Progenitor cell of endocrine pancreas (in vitro differentiated cells): ENCODE measurements around the gene UTP15. TPM values are rescaled to one million over a fixed set of nuclear protein-coding genes. Genes with fewer than 3 reads are reported as not detected.

ENCODE experiments used
- DNase-seq: peaks from one replicate; pipeline ENCODE4 v3.0.0; 2021; ENCODE audit warnings: low spot score; ENCODE audit not compliant: unreplicated experiment
- H3K27ac Mint-ChIP-seq: 2 replicates; pipeline ENCODE4 v1.8.0; 2021; ENCODE audit warnings: mild to moderate bottlenecking, moderate library complexity, mixed read lengths
- H3K27me3 Mint-ChIP-seq: 2 replicates; pipeline ENCODE4 v1.8.0; 2021; ENCODE audit warnings: mixed read lengths
- H3K36me3 Mint-ChIP-seq: 2 replicates; pipeline ENCODE4 v1.8.0; 2022; ENCODE audit warnings: mixed read lengths; ENCODE audit not compliant: insufficient read depth
- H3K4me1 Mint-ChIP-seq: 2 replicates; pipeline ENCODE4 v1.8.0; 2021; ENCODE audit warnings: low read depth, mixed read lengths
- H3K4me3 Mint-ChIP-seq: 2 replicates; pipeline ENCODE4 v1.8.0; 2021; ENCODE audit warnings: low read depth, mild to moderate bottlenecking, moderate library complexity, mixed read lengths
- H3K9me3 Mint-ChIP-seq: 2 replicates; pipeline ENCODE4 v1.8.0; 2021; ENCODE audit warnings: low read depth, mixed read lengths
- CTCF ChIP-seq: fragments of 200-600 bp; sonication (generic); IDR thresholded peaks from one replicate; pipeline ENCODE4 v1.5.0; 2021; ENCODE audit warnings: antibody characterized with exemption, mild to moderate bottlenecking; ENCODE audit not compliant: unreplicated experiment
- total RNA-seq: library from RNA; stranded (reverse); gene quantifications from 2 replicates; pipeline ENCODE4 v1.2.1, GENCODE V29; 2021

Gene UTP15
- total RNA-seq, 1 donor from 2014 or later = 20.6 TPM

GRCh38 chr5:73545403-73545779, 20.2 kb upstream of the UTP15 start:
- no peaks in the 10 kb centered on the region for H3K36me3 Mint-ChIP-seq
- no peaks in the 10 kb centered on the region for H3K9me3 Mint-ChIP-seq
- TF ChIP-seq CTCF = no peak
- DNase-seq = no peak
- H3K27me3 Mint-ChIP-seq = peaks cover 3% of the 10 kb centered on the region
- H3K4me1 Mint-ChIP-seq = peaks cover 3% of the 10 kb centered on the region
- H3K4me3 Mint-ChIP-seq = no peak overlapping the region
- H3K27ac Mint-ChIP-seq = no peak overlapping the region

- no peaks in the 10 kb centered on the region for H3K9me3 Mint-ChIP-seq
- no peak for TF ChIP-seq CTCF
Observed at GRCh38 chr5:73550016-73550415, 15.5 kb upstream of the UTP15 start.

GRCh38 chr5:73552642-73553041, 12.9 kb upstream of the UTP15 start:
- DNase-seq = no peak
- Mint-ChIP-seq H3K4me3 (no peak overlapping the region), H3K9me3 (no peaks in the 10 kb centered on the region), H3K27ac (no peak overlapping the region), H3K27me3 (no peaks in the 10 kb centered on the region), H3K36me3 (peaks cover 4% of the 10 kb centered on the region), H3K4me1 (no peaks in the 10 kb centered on the region)
- no peak for TF ChIP-seq CTCF

More at GRCh38 chr5:73550016-73550415, 15.5 kb upstream of the UTP15 start:
- Mint-ChIP-seq H3K27me3 (no peaks in the 10 kb centered on the region), H3K4me1 (no peaks in the 10 kb centered on the region), H3K36me3 (peaks cover 4% of the 10 kb centered on the region), H3K27ac (no peak overlapping the region), H3K4me3 (no peak overlapping the region)
- DNase-seq = no peak

GRCh38 chr5:73558950-73559349, 6.6 kb upstream of the UTP15 start:
- DNase-seq = no peak
- TF ChIP-seq CTCF = no peak
- no peak overlapping the region for H3K27ac Mint-ChIP-seq
- H3K4me3 Mint-ChIP-seq = no peak overlapping the region
- H3K27me3 Mint-ChIP-seq = no peaks in the 10 kb centered on the region
- no peaks in the 10 kb centered on the region for H3K9me3 Mint-ChIP-seq
- peaks cover 9% of the 10 kb centered on the region for H3K36me3 Mint-ChIP-seq
- peaks cover 7% of the 10 kb centered on the region for H3K4me1 Mint-ChIP-seq

GRCh38 chr5:73564018-73564417, 1.5 kb upstream of the UTP15 start:
- Mint-ChIP-seq H3K27ac (peak overlapping the region; percentile 99), H3K4me1 (peaks cover 23% of the 10 kb centered on the region), H3K27me3 (no peaks in the 10 kb centered on the region), H3K36me3 (peaks cover 5% of the 10 kb centered on the region), H3K9me3 (no peaks in the 10 kb centered on the region), H3K4me3 (peak overlapping the region; percentile 97)
- TF ChIP-seq CTCF = no peak
- no peak for DNase-seq
